GM19351 (cell line): ENCODE measurements around the gene HTN1.
A peak's percentile ranks its signal among the peaks of the same experiment; 100 is the strongest.
"Not testable (repeated sequence)": the region's sequence is repeated elsewhere in the genome, so short reads cannot be mapped to it uniquely, and the experiment has no call there.

Experiments used
- ATAC-seq: cut with Tn5 transposase; IDR thresholded peaks from one replicate; pipeline ENCODE4 v1.9.1; 2021; ENCODE audit warnings: mild to moderate bottlenecking, moderate library complexity; ENCODE audit not compliant: unreplicated experiment

Gene HTN1

DNA sequence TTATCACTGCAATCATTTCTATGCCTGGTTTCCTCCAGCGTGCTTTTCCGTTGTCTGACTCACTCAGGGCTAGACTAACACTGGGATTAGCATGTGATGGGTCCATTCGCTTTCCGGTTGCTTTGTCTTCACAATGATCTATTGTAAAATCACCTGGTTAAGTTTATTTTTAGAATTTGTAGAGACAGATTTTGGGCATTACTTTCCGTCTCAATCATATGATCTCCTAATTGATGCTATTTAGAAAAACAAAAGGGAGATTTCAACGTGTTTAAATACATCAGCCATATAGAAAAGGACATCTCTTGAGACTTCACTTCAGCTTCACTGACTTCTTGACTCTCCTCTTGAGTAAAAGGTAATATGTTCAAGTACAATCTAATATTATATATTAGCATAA, at the start of gene HTN1:
HTN1 (plus strand) TSS at position 301 of the 400 bp plus-strand sequence. CDS start 2,639 bp downstream, outside the sequence.
- not testable (repeated sequence) for ATAC-seq

DNA sequence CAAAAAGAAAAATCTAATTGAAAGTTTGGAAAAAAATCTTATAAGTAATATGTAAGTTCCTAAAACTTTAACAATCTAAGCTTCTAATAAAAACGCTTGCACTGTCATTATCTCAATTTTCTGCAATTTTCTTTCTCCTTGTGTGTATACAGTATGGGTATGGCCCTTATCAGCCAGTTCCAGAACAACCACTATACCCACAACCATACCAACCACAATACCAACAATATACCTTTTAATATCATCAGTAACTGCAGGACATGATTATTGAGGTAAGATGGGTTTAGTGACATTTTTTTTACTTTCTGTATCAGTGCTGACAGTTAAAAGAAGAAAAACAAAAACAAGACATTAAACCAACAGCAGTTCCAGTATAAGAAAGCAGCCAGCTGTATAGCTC, 49.5 kb upstream of the HTN1 start:
- no peak for ATAC-seq

DNA sequence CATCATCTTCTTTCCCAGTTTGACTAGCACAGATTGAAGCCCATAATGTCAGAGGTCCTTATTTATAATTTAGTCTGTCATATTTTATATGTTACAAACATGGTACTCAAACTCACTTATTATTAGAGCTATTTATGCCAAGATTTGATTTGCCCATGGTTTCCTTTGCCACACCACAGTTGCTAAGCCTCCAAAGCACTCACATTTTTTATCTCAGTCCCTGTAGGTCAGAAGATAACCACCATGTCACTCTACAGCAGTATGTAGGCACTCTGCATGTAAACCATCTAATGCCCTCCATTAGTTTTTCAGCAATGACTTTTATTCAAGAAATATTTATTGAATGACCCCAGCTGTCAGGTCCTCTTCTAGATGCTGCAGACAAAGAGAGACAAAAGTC, 47.7 kb upstream of the HTN1 start:
- ATAC-seq = no peak

DNA sequence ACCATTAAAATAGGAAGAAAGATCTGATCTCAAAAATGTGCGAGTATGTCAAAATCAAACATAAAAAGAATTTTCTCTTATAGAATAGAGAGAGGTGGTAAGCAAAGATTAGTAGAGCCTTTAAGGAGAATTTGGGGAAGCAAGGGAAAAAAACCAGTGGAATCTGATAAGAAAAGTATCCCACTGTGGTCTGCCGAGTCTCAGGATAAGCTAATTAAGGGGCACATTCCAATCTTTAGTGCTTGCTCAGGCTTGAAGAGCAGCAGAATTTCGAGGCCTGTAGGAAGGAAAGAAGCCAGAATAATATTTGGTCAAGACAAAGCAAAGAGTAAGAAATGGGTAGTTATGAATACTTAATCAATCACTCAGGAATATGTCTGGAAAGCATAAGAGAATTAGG, 41.5 kb upstream of the HTN1 start:
- ATAC-seq = no peak

DNA sequence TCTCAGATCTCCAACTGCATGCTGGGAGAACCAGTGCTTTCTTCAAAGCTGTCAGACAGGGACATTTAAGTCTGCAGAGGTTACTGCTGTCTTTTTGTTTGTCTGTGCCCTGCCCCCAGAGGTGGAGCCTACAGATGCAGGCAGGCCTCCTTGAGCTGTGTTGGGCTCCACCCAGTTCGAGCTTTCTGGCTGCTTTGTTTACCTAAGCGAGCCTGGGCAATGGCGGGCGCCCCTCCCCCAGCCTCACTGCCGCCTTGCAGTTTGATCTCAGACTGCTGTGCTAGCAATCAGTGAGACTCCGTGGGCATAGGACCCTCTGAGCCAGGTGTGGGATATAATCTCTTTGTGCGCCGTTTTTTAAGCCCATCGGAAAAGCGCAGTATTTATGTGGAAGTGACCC, 31.2 kb upstream of the HTN1 start:
- not testable (repeated sequence) for ATAC-seq

DNA sequence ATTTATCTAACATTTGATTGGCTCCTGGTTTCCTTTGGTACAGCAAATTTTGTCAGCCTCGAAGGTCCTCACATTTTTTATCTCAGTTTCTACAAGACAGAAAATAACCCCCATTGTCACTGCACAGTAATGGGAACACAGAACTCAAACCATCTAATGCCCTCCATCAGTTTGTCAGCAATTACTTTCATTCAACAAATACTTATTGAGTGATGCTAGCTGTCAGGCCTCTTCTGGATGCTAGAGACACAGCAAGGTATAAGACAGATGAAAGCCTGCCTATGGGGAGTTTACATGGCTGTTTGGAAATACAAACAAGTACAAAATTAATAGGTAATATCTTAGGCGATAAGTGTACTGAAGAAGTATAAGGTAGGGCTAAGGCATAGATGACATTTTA, 27.0 kb upstream of the HTN1 start:
- ATAC-seq = no peak

DNA sequence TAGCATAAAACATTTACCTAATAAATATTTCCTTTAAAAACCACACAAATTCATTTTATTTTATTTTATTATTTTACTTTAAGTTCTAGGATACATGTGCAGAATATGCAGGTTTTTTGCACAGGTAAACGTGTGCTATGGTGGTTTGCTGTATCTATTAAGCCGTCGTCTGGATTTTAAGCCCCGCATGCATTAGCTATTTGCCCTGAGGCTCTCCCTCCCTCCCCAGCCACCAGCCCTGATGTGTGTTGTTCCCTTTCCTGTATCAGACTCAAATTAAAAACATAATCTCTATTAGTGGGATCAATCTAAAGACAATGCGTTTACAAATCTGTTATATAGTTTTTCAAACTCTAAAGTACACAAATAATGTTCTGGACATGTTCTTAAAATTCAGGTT, 23.2 kb upstream of the HTN1 start:
- no peak for ATAC-seq

DNA sequence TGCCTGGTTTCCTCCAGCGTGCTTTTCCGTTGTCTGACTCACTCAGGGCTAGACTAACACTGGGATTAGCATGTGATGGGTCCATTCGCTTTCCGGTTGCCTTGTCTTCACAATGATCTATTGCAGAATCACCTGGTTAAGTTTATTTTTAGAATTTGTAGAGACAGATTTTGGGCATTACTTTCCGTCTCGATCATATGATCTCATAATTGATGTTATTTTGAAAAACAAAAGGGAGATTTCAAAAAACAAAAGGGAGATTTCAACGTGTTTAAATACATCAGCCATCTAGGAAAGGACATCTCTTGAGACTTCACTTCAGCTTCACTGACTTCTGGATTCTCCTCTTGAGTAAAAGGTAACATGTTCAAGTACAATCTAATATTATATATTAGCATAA, 22.1 kb upstream of the HTN1 start, which contains the start of gene HTN3:
HTN3 (plus strand) TSS at position 301 of the 400 bp plus-strand sequence. CDS start 2,282 bp downstream, outside the sequence.
- ATAC-seq = not testable (repeated sequence)

DNA sequence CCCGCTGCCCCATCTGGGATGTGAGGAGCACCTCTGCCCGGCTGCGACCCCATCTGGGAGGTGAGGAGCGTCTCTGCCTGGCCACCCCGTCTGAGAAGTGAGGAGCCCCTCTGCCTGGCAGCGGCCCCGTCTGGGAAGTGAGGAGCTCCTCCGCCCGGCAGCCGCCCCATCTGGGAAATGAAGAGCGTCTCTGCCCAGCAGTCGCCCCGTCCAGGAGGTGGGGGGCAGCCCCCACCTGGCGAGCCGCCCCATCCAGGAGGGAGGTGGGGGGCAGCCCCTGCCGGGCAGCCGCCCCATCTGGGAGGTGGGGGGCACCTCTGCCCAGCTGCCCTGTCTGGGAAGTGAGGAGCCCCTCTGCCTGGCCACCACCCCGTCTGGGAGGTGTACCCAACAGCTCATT, 12.7 kb upstream of the HTN1 start:
- ATAC-seq = not testable (repeated sequence)

DNA sequence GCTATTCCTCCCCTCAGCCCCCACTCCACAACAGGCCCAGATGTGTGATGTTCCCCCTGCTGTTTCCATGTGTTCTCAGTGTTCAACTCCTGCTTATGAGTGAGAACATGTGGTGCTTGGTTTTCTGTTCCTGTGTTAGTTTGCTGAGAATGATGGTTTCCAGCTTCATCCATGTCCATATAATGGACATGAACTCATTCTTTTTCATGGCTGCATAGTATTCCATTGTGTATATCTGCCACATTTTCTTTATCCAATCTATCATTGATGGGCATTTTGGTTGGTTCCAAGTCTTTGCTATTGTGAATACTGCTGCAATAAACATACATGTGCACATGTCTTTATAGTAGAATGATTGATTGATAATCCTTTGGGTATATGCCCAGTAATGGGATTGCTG, 10.3 kb upstream of the HTN1 start:
- not testable (repeated sequence) for ATAC-seq

DNA sequence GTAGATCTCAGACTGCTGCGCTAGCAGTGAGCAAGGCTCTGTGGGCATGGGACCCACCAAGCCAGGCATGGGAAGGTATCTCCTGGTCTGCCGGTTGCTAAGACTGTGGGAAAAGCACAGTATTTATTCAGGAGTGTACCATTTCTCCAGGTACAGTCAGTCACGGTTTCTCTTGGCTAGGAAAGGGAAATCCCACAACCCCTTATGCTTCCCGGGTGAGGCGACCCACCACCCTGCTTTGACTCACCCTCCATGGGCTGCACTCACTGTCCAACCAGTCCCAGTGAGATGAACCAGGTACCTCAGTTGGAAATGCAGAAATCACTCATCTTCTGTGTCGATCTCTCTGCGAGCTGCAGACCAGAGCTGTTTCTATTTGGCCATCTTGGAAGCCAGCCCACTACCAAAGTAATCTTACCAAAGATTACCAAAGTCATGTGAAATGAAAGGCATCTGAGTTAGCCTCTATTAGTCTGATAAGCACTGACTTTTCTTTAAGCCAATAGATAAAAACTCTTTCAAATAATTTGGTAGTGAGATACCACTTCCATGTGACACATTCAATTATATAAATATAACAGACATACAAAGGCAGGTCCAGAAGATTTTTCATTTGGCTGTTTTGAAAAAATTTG, 8.5 kb upstream of the HTN1 start:
- no peak for ATAC-seq

DNA sequence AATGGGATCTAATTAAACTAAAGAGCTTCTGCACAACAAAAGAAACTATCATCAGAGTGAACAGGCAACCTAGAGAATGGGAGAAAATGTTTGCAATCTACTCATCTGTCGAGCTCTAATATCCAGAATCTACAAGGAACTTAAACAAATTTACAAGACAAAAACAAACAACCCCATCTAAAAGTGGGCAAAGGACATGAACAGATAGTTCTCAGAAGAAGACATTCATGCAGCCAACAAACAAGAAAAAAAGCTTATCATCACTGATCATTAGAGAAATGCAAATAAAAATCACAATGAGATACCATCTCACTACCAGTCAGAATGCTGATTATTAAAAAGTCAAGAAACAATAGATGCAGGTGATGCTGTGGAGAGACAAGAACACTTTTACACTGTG, 6.3 kb downstream of the HTN1 start:
- not testable (repeated sequence) for ATAC-seq

DNA sequence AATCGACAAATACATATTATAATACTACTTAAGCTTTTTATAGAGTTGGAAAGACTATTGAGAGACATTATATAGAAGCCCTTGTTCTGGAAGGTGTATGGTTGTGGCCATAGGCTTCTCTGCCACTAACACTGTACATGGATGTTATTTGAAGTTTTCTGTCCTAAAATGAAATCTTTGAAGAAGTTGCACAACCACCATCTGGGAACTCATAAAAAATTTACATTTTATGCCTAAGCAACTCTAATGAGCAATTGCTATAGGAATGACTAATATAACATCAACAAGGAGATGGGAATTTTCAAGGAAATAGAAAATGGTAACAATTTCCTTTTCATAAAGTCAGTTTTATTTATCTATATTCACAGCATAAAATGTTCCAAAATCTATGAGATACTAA, 7.4 kb downstream of the HTN1 start:
- no peak for ATAC-seq

DNA sequence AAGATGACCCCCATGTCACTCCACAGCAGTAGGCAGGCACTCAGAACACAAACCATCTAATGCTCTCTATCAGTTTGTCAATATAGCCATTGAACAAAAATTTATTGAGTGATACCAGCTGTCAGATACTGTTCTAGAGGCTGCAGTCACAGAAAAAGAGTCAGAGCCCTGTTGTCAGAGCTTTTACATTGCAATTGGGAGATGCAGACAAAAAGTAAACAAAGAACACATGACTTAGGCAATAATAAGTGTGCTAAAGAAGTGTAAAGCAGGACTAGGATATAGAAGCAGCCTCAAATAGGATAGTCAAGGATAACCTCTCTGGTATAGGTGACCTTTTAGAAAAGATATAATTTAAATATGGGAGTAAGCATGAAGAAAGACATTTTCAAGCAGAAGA, 8.9 kb downstream of the HTN1 start:
- no peak for ATAC-seq

DNA sequence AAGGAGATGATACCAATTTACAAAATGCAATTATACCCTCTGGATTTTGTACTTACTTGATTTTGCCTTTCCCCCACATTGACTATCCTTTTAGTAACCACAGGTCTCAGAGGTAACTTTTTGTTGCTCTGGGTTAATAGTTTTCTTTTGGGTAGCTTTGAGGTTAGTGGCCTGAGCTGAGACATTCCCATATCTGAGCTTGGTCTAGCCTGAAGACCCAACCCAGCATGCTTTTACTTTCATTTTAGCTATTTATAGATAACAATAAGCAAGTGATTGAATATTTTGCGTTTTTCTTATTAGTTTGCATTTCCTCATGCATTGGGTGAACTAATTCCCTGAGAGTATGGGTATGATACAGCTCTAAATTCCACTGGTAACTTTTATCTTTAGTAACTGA, 11.8 kb downstream of the HTN1 start:
- ATAC-seq = peak; percentile 65

DNA sequence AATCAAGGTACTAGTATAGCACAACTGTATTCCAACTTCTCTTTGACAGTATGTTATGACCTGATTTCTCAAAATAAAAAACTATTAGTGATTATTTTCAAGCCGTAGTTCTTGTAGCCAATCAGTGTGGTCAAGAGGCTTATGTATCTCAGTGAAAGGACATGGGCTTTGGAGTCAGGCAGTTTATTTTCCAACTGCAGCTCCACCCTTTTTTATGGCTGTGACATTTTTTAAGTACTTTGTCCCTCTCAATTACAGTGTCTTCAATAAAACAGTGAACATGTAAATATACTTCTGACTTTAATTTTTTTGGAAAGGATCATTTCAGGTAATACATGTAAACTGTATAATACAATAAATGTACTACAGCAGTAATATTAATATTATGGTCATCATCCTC, 30.0 kb downstream of the HTN1 start:
- ATAC-seq = no peak

DNA sequence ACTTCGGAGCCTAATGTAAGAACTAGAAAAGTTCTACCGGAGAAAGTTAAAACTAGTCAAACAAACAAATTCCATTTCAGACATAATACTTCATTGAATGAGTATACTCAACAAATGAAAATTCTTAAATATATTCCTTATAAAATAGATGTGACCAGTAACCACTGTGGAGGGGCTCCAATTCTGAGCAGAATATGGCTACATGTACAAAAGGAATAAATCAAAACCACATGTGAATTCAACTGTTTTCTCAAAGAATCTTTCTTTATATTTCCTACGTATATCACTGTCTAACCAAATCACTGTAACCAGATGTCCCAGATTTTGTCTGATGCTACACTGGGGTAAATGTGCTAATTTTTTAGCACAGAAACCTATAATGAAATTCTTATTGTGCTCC, 49.0 kb downstream of the HTN1 start:
- ATAC-seq = no peak
